Right atrium auricular region (tissue), 2 donors: Measurements from ENCODE around the gene ADGRG6. TPM values are rescaled to one million over a fixed set of nuclear protein-coding genes. Genes with fewer than 3 reads are reported as not detected.

Experiments
- DNase-seq: peaks from one replicate; pipeline ENCODE4 v3.0.0-alpha.2; 2019; ENCODE audit warnings: low spot score
- H3K27ac ChIP-seq, 2 donors: fragments of 200-600 bp; sonication (generic); 1 replicate in 1 of 2; 2 replicates in 1 of 2; pipeline ENCODE4 v1.5.1; 2016 to 2019
- H3K27me3 ChIP-seq, 2 donors: fragments of 200-600 bp; sonication (generic); one replicate each; pipeline versions ENCODE4 v1.5.1 to v1.6.0; 2017 to 2019
- H3K36me3 ChIP-seq: fragments of 200-600 bp; sonication (generic); one replicate; pipeline ENCODE4 v1.5.1; 2016
- H3K4me1 ChIP-seq, 2 donors: fragments of 200-600 bp; sonication (generic); one replicate each; pipeline versions ENCODE4 v1.5.1 to v1.6.0; 2017 to 2019
- H3K4me3 ChIP-seq, 2 donors: fragments of 200-600 bp; sonication (generic); 1 replicate in 1 of 2; 2 replicates in 1 of 2; pipeline ENCODE4 v1.5.1; 2017 to 2019; ENCODE audit warnings: mild to moderate bottlenecking in 1 of 2, moderate library complexity in 1 of 2
- H3K9me3 ChIP-seq, 2 donors: fragments of 200-600 bp; sonication (generic); one replicate each; pipeline ENCODE4 v1.5.1; 2019
- CTCF ChIP-seq, 2 donors: fragments of 200-600 bp; sonication (generic); IDR thresholded peaks; one replicate each; pipeline ENCODE4 v1.5.1; 2019; ENCODE audit warnings: antibody characterized with exemption in 2 of 2
- total RNA-seq, 2 donors: library from RNA; depleted of rRNA; stranded (reverse); fragments of >200 nt; gene quantifications; one replicate each; pipeline ENCODE4 v1.1.0, GENCODE V29; 2016

The ADGRG6 gene
- total RNA-seq, 2 donors from 2014 or later: 9.2 to 20.6 TPM

GRCh38 chr6:142378138-142378875 lies 76.5 kb downstream of the ADGRG6 start:
- Histone ChIP-seq H3K4me3 (no peak overlapping the region), H3K27ac (no peak overlapping the region), H3K4me1 (peaks cover 0 to 13% of the 10 kb centered on the region in 2 donors), H3K27me3 (no peaks in the 10 kb centered on the region), H3K36me3 (no peaks in the 10 kb centered on the region), H3K9me3 (no peaks in the 10 kb centered on the region)
- DNase-seq: no peak
- no peak for TF ChIP-seq CTCF (IDR thresholded peaks at IDR 0.05)

GRCh38 chr6:142380626-142381025 lies 78.8 kb downstream of the ADGRG6 start:
- no peak for TF ChIP-seq CTCF (IDR thresholded peaks at IDR 0.05)
- no peaks in the 10 kb centered on the region for H3K27me3 ChIP-seq
- H3K4me3 ChIP-seq: no peak overlapping the region
- H3K36me3 ChIP-seq: no peaks in the 10 kb centered on the region
- no peak overlapping the region for H3K27ac ChIP-seq
- H3K9me3 ChIP-seq: no peaks in the 10 kb centered on the region
- H3K4me1 ChIP-seq: peaks cover 0 to 13% of the 10 kb centered on the region in 2 donors
- peak; percentile 60 for DNase-seq

GRCh38 chr6:142381181-142381580 lies 79.4 kb downstream of the ADGRG6 start:
- Histone ChIP-seq H3K27me3 (no peaks in the 10 kb centered on the region), H3K9me3 (no peaks in the 10 kb centered on the region), H3K36me3 (no peaks in the 10 kb centered on the region), H3K4me3 (no peak overlapping the region), H3K4me1 (peaks cover 0 to 13% of the 10 kb centered on the region in 2 donors), H3K27ac (no peak overlapping the region)
- no peak for TF ChIP-seq CTCF (IDR thresholded peaks at IDR 0.05)
- no peak for DNase-seq

- Histone ChIP-seq H3K4me1 (peaks cover 0 to 13% of the 10 kb centered on the region in 2 donors), H3K27me3 (no peaks in the 10 kb centered on the region), H3K4me3 (no peak overlapping the region), H3K36me3 (no peaks in the 10 kb centered on the region), H3K27ac (no peak overlapping the region), H3K9me3 (no peaks in the 10 kb centered on the region)
- no peak for TF ChIP-seq CTCF (IDR thresholded peaks at IDR 0.05)
- DNase-seq: no peak
These were observed 80.1 kb downstream of the ADGRG6 start for GRCh38 chr6:142381845-142382378.

GRCh38 chr6:142384519-142385254 lies 82.9 kb downstream of the ADGRG6 start:
- no peaks in the 10 kb centered on the region for H3K27me3 ChIP-seq
- H3K36me3 ChIP-seq: no peaks in the 10 kb centered on the region
- no peaks in the 10 kb centered on the region for H3K9me3 ChIP-seq
- no peak for TF ChIP-seq CTCF (IDR thresholded peaks at IDR 0.05)
- DNase-seq: no peak
- no peaks in the 10 kb centered on the region for H3K4me1 ChIP-seq
- no peak overlapping the region for H3K4me3 ChIP-seq
- no peak overlapping the region for H3K27ac ChIP-seq
